HUES6 (cell line): Measurements from ENCODE around the gene SPIB.
"Not testable (repeated sequence)": the region's sequence is repeated elsewhere in the genome, so short reads cannot be mapped to it uniquely, and the experiment has no call there.

Source experiments
- H3K27ac ChIP-seq: 2 replicates; pipeline ENCODE4 v1.7.0; 2013; ENCODE audit warnings: low read depth, mild to moderate bottlenecking, low read length, inconsistent platforms
- H3K27me3 ChIP-seq: 2 replicates; pipeline ENCODE4 v1.6.1; 2013; ENCODE audit warnings: low read length; ENCODE audit not compliant: control insufficient read depth, insufficient read depth
- H3K36me3 ChIP-seq: 2 replicates; pipeline ENCODE4 v1.6.1; 2013; ENCODE audit warnings: low read length; ENCODE audit not compliant: control insufficient read depth, insufficient read depth
- H3K4me1 ChIP-seq: 2 replicates; pipeline ENCODE4 v1.6.1; 2013; ENCODE audit warnings: low read length; ENCODE audit not compliant: control insufficient read depth, insufficient read depth
- H3K4me3 ChIP-seq: 2 replicates; pipeline ENCODE4 v1.5.1; 2013; ENCODE audit warnings: low read depth, low read length
- H3K9ac ChIP-seq: one replicate; pipeline ENCODE4 v1.6.1; 2013; ENCODE audit warnings: mild to moderate bottlenecking, low read length
- H3K9me3 ChIP-seq: 2 replicates; pipeline ENCODE4 v1.6.1; 2013; ENCODE audit warnings: low read depth, low read length; ENCODE audit not compliant: control insufficient read depth, insufficient read depth

Gene SPIB

DNA sequence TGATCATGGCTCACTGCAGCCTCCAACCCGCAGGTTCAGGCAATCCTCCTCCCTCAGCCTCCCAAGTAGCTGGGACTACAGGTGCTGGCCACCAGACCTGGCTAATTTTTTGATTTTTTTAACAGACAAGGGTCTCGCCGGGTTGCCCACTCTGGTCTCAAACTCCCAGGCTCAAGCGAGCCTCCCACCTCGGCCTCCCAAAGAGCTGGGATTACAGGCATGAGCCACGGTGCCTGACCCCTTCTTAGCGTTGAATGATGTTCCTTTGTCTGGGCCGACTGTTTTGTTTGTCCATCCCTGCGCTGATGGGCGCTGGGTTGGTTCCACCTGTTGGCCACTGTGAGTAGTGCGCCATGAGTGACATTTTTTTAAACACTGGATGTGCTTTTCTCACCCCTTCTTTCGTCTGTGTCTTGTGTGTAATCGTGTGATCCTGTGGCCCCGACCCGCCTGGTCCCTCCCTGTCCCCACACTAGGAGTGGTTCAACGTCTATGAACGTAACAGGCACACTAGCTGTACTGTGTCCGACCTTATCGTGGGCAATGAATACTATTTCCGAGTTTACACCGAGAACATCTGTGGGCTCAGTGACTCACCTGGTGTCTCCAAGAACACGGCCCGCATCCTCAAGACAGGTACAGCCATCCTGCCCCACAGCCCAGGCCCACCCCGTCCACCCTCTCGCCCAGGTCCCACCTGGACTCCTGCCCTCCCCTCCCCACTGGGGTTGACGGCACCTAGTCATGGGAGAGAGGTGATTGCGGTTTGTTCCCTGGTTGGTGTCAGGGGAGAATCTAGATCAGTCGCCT is 42.5 kb downstream of the SPIB start:
- no peak overlapping the region for H3K9ac ChIP-seq
- H3K4me3 ChIP-seq, result no peak overlapping the region
- H3K27me3 ChIP-seq, result no peaks in the 10 kb centered on the region; the same call in 1 of the 2 replicates
- no peaks in the 10 kb centered on the region for H3K9me3 ChIP-seq
- peaks cover 7% of the 10 kb centered on the region for H3K4me1 ChIP-seq
- H3K27ac ChIP-seq, result no peak overlapping the region
- H3K36me3 ChIP-seq, result no peaks in the 10 kb centered on the region

- Histone ChIP-seq H3K36me3 (no peaks in the 10 kb centered on the region), H3K9ac (no peak overlapping the region), H3K9me3 (no peaks in the 10 kb centered on the region), H3K4me3 (no peak overlapping the region), H3K27ac (no peak overlapping the region), H3K27me3 (no peaks in the 10 kb centered on the region; the same call in 1 of the 2 replicates), H3K4me1 (peaks cover 13% of the 10 kb centered on the region)
These were observed 44.2 kb downstream of the SPIB start for GRCh38 chr19:50462970-50463369.

DNA sequence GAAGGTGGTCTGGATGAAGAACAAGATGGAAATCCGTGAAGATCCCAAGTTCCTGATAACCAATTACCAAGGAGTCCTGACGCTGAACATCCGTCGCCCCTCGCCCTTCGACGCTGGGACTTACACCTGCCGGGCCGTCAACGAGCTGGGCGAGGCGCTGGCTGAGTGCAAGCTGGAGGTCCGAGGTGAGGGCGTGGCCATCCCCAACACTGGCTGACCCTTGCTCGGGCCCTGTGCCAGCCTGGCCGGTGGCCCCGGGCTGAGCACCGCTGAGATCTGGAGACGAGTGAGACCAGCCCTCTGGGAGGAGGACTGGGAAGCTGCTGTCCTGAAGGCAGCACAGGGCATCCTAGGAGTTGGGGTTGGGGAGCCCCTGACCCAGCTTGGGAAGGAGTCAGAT is 45.6 kb downstream of the SPIB start:
- no peaks in the 10 kb centered on the region for H3K36me3 ChIP-seq
- H3K27ac ChIP-seq, result no peak overlapping the region
- H3K27me3 ChIP-seq, result no peaks in the 10 kb centered on the region
- no peak overlapping the region for H3K4me3 ChIP-seq
- peaks cover 13% of the 10 kb centered on the region for H3K4me1 ChIP-seq
- H3K9me3 ChIP-seq, result no peaks in the 10 kb centered on the region
- H3K9ac ChIP-seq, result no peak overlapping the region

GRCh38 chr19:50465000-50465399 is 46.3 kb downstream of the SPIB start:
- no peak overlapping the region for H3K9ac ChIP-seq
- no peaks in the 10 kb centered on the region for H3K36me3 ChIP-seq
- peaks cover 3% of the 10 kb centered on the region; the same call in 1 of the 2 replicates for H3K27me3 ChIP-seq
- peaks cover 13% of the 10 kb centered on the region for H3K4me1 ChIP-seq
- H3K4me3 ChIP-seq, result no peak overlapping the region
- H3K27ac ChIP-seq, result no peak overlapping the region
- no peaks in the 10 kb centered on the region for H3K9me3 ChIP-seq

DNA sequence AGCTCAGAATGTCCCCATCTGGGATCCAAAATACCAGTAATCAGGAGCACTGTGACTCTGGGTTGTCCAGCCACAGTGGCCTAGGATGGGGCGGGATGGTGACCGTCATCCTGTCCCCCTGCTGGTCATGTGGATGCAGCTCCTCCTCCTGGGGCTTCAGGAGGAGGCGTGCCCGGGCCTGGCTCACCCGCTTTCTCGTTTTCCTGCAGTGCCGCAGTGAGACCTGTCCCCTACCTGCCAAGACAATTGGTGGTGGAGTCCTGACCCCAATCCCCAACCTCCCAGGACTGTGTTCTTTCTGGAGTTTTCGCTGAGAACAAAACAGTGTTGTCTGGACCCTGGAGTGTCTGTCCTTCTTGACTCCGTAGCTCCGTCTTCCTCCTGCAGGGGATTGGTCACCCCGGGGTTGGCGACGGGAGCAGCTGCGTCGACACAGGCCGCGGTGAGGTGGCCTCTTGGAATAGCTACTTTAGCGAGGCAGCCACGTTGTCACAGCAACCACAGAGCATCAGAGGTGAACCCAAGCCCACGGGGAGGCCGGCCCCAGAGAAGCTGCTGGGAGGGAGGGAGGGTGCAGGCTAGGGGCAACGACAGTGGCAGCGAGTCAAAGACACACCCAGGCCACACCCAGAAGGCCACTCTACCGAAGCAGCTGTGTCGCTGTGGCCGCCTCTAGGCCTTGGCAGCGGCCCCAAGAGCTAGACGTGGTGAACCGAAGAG is 47.4 kb downstream of the SPIB start:
- no peaks in the 10 kb centered on the region for H3K9me3 ChIP-seq
- H3K36me3 ChIP-seq, result no peaks in the 10 kb centered on the region
- H3K4me3 ChIP-seq, result peak overlapping the region; percentile 8; the same call in 1 of the 2 replicates
- peaks cover 3% of the 10 kb centered on the region; the same call in 1 of the 2 replicates for H3K27me3 ChIP-seq
- H3K4me1 ChIP-seq, result peaks cover 13% of the 10 kb centered on the region
- H3K27ac ChIP-seq, result no peak overlapping the region
- H3K9ac ChIP-seq, result no peak overlapping the region

- H3K4me1 ChIP-seq, result peaks cover 13% of the 10 kb centered on the region
- no peak overlapping the region for H3K4me3 ChIP-seq
- no peak overlapping the region for H3K9ac ChIP-seq
- no peaks in the 10 kb centered on the region for H3K9me3 ChIP-seq
- no peaks in the 10 kb centered on the region for H3K36me3 ChIP-seq
- H3K27ac ChIP-seq, result no peak overlapping the region
- peaks cover 3% of the 10 kb centered on the region; the same call in 1 of the 2 replicates for H3K27me3 ChIP-seq
These were observed 47.9 kb downstream of the SPIB start for GRCh38 chr19:50466706-50467039.

DNA sequence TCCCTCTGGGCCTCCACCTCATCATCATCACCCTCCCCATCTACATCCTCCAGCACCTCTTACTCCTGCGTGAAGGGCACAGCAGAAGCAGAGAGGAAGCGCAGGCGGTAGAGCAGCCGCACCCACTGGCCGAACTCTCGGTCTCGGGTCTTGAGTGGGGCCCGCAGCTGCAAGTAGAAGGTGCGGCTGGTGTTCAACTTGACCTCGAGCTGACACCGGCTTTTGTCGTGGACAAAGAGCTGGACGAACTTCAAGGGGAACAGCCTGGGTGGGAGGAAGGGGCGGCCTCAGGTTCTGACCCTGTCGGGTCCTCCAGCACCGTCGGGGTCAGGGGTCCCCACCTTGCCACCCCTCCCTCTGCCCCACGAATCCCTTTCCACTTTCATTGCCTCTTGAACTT is 48.8 kb downstream of the SPIB start:
- H3K4me1 ChIP-seq, result peaks cover 13% of the 10 kb centered on the region
- H3K9me3 ChIP-seq, result no peaks in the 10 kb centered on the region
- no peak overlapping the region for H3K9ac ChIP-seq
- H3K27ac ChIP-seq, result no peak overlapping the region
- H3K36me3 ChIP-seq, result no peaks in the 10 kb centered on the region
- no peak overlapping the region for H3K4me3 ChIP-seq
- peaks cover 3% of the 10 kb centered on the region; the same call in 1 of the 2 replicates for H3K27me3 ChIP-seq

GRCh38 chr19:50468818-50469217 is 50.1 kb downstream of the SPIB start:
- H3K4me1 ChIP-seq, result peaks cover 13% of the 10 kb centered on the region
- H3K27ac ChIP-seq, result no peak overlapping the region
- no peaks in the 10 kb centered on the region for H3K9me3 ChIP-seq
- H3K36me3 ChIP-seq, result no peaks in the 10 kb centered on the region
- peaks cover 3% of the 10 kb centered on the region; the same call in 1 of the 2 replicates for H3K27me3 ChIP-seq
- no peak overlapping the region for H3K9ac ChIP-seq
- H3K4me3 ChIP-seq, result no peak overlapping the region

GRCh38 chr19:50473336-50473735 is 54.6 kb downstream of the SPIB start:
- H3K36me3 ChIP-seq, H3K4me3 ChIP-seq, H3K9me3 ChIP-seq, H3K4me1 ChIP-seq, H3K27ac ChIP-seq, H3K27me3 ChIP-seq, H3K9ac ChIP-seq: not testable (repeated sequence)

DNA sequence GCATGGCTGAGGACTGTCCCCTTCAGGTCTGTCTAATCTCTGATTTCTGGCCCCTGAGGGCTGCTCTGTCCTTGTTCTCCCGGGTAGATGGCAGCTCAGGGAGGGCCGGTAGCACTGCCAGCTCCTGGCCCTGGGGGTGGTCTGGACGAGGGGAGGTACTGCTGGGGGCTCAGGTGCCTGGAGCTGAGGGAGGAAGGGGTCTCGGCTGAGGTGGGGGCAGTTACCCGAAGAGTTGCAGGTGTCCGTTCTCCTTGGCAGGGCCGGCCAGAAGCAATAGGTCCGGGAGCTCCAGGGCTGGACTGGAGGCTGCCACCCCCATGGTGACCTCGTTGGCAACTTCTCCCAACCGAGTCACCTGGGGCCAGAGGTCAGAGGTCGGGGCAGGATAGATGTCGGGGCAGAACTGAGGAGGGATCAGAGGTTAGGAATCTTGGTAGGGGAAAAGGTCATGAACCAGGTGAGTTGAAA is 56.4 kb downstream of the SPIB start:
- Histone ChIP-seq H3K27ac (no peak overlapping the region), H3K27me3 (no peaks in the 10 kb centered on the region), H3K36me3 (peaks cover 23% of the 10 kb centered on the region), H3K4me3 (no peak overlapping the region), H3K4me1 (0 out of 2 replicates have a peak, but pooled peaks cover 4% of the 10 kb centered on the region), H3K9me3 (peaks cover 4% of the 10 kb centered on the region), H3K9ac (no peak overlapping the region)

DNA sequence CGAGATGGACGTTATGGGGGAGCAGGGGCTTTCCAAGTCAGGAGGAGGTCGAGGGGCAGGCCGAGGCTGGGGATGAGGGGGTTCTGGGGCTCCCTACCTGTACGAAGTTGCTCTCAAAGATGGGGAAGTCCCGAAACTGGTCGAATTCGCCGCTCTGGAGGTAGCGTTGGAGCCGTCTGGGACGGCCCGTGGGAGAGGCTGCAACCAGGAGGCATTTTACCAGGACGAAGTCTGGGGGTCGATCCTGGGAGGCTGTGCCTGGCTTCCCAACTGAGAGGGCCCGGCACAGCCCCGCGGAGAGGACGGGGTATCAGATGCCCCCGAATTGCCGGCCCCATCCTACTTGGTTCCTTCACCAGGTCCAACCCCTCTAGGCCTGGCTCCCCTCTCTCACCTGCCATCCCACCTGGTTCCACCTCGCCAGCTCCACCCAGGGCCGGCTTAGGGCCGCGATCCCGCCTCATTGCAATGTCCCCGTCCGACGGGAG is 57.0 kb downstream of the SPIB start:
- Histone ChIP-seq H3K27me3 (no peaks in the 10 kb centered on the region), H3K4me3 (peak overlapping the region; percentile 84), H3K4me1 (0 out of 2 replicates have a peak, but pooled peaks cover 4% of the 10 kb centered on the region), H3K27ac (no peak overlapping the region), H3K9ac (no peak overlapping the region), H3K36me3 (peaks cover 30% of the 10 kb centered on the region), H3K9me3 (peaks cover 4% of the 10 kb centered on the region)
